Measurements from ENCODE around the gene HOOK1. TPM values are rescaled to one million over a fixed set of nuclear protein-coding genes. Genes with fewer than 3 reads are reported as not detected.
"Not testable (repeated sequence)": the region's sequence is repeated elsewhere in the genome, so short reads cannot be mapped to it uniquely, and the experiment has no call there.

The HOOK1 gene
- total RNA-seq, 2 experiments from 2014 or later = 4.0 to 6.2 TPM

DNA sequence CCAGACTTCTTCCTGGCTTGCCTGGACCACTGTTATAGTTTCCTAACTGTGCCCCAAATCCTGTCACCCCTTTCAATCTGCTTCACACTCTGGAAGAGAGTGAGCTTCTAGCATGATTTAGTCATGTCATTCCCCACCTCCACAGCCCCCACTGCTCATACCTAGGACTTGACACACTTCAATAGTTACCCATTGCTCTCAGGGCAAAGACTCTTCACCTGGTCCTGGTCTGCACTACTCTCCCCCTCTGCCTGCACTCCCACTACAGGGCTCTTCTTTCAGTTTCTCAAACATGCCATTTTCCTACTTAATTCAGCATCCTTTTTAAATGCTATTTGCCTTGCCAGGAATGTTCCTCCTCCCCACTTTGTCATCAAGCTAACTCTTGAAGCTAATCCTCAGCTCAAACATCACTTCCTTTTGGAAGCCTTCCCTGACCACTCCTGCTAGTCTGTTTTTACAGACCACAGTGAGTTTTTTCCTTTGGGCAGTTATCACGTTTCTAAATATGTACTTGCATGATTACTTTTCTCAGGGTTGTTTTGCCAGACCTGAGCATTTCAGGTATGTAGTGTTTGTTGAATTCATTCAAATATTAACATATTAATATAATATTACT, 87.1 kb downstream of the HOOK1 start:
- no peak for ATAC-seq
- no peaks in the 10 kb centered on the region for H3K4me1 Mint-ChIP-seq (ENCODE audit: low read depth)
- H3K9me3 Mint-ChIP-seq (ENCODE audit: insufficient read depth) = no peaks in the 10 kb centered on the region
- ChIA-PET POLR2A (no interaction called here), CTCF (interaction anchor here (1.1 to 4.1 kb wide), 6 partner anchors 8 to 49 kb away, joined by 3 to 51 read pairs (median 8); no protein-coding TSS in a partner anchor)
- DNase-seq = no peak
- H3K4me3 Mint-ChIP-seq = no peak overlapping the region
- H3K27me3 Mint-ChIP-seq (ENCODE audit: low read depth) = no peaks in the 10 kb centered on the region
- H3K36me3 Mint-ChIP-seq (ENCODE audit: low read depth) = no peaks in the 10 kb centered on the region
- H3K27ac Mint-ChIP-seq = no peak overlapping the region

GRCh38 chr1:59903141-59903754, 88.5 kb downstream of the HOOK1 start:
- no peaks in the 10 kb centered on the region for H3K27me3 Mint-ChIP-seq (ENCODE audit: low read depth)
- H3K4me3 Mint-ChIP-seq = no peak overlapping the region
- no peaks in the 10 kb centered on the region for H3K36me3 Mint-ChIP-seq (ENCODE audit: low read depth)
- POLR2A ChIA-PET = no interaction called here
- ATAC-seq = peak; percentile 47
- H3K4me1 Mint-ChIP-seq (ENCODE audit: low read depth) = no peaks in the 10 kb centered on the region
- no peaks in the 10 kb centered on the region for H3K9me3 Mint-ChIP-seq (ENCODE audit: insufficient read depth)
- CTCF ChIA-PET = interaction anchor here (0.7 to 4.1 kb wide), 9 partner anchors 10 to 61 kb away, joined by 3 to 51 read pairs (median 4); no protein-coding TSS in a partner anchor
- peak; percentile 45 for DNase-seq
- no peak overlapping the region for H3K27ac Mint-ChIP-seq

DNA sequence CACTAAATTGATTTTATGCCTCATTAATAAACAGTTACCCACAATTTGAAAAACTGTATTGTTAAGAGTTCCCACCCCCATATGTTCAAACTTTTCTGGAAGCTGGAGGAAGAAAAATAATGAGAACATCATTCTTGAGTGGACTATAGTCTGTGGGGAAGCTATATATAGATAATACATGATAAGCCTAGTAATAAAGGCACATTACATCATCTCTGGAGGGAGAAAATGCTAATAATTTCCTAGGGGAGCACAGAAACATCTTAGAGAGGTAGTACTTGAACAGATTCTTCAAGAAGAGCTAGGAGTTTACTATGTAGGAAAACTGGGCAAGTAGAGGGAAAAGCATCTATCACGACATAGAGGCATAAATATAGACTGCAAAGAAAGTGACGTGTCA, 92.2 kb downstream of the HOOK1 start:
- no peaks in the 10 kb centered on the region for H3K9me3 Mint-ChIP-seq (ENCODE audit: insufficient read depth)
- CTCF ChIA-PET = interaction anchor here (3.1 kb wide), 1 partner anchor 41 kb away, joined by 12 read pairs; no protein-coding TSS in a partner anchor
- ATAC-seq (no peak), DNase-seq (no peak)
- peaks cover 2% of the 10 kb centered on the region for H3K36me3 Mint-ChIP-seq (ENCODE audit: low read depth)
- POLR2A ChIA-PET = no interaction called here
- no peaks in the 10 kb centered on the region for H3K27me3 Mint-ChIP-seq (ENCODE audit: low read depth)
- no peak overlapping the region for H3K27ac Mint-ChIP-seq
- H3K4me3 Mint-ChIP-seq = no peak overlapping the region
- no peaks in the 10 kb centered on the region for H3K4me1 Mint-ChIP-seq (ENCODE audit: low read depth)

GRCh38 chr1:59908084-59908483, 93.3 kb downstream of the HOOK1 start:
- DNase-seq (no peak), ATAC-seq (no peak)
- H3K4me1 Mint-ChIP-seq (ENCODE audit: low read depth) = no peaks in the 10 kb centered on the region
- POLR2A ChIA-PET = interaction anchor here (0.6 kb wide), 1 partner anchor 748 kb away, joined by 3 read pairs; no protein-coding TSS in a partner anchor
- CTCF ChIA-PET = no interaction called here
- no peak overlapping the region for H3K4me3 Mint-ChIP-seq
- H3K27me3 Mint-ChIP-seq (ENCODE audit: low read depth) = no peaks in the 10 kb centered on the region
- no peaks in the 10 kb centered on the region for H3K9me3 Mint-ChIP-seq (ENCODE audit: insufficient read depth)
- no peak overlapping the region for H3K27ac Mint-ChIP-seq
- peaks cover 2% of the 10 kb centered on the region for H3K36me3 Mint-ChIP-seq (ENCODE audit: low read depth)

DNA sequence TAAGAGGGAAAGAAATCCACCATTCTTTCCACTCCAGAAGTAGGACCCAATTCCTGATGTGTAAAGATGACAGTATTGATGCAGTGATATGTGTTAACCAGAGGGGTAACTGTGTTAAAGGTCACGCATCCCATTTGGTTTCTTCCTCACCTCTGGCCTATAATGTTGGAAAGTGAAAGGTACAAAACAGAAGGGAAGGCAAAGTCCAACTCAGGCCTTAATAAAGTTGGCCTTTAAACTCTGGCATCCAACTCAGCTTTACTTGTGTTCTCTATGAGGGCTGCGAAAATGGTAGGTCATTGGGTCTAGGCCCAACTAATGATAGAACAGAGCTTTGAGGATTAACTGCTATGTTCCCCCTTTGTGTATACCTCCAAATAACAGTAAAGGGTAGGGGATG, 93.9 kb downstream of the HOOK1 start:
- Mint-ChIP-seq H3K4me1 (ENCODE audit: low read depth) (no peaks in the 10 kb centered on the region), H3K27ac (no peak overlapping the region), H3K9me3 (ENCODE audit: insufficient read depth) (no peaks in the 10 kb centered on the region), H3K4me3 (no peak overlapping the region), H3K27me3 (ENCODE audit: low read depth) (no peaks in the 10 kb centered on the region), H3K36me3 (ENCODE audit: low read depth) (peaks cover 2% of the 10 kb centered on the region)
- no peak for DNase-seq
- CTCF ChIA-PET = no interaction called here
- POLR2A ChIA-PET = interaction anchor here (0.6 kb wide), 1 partner anchor 749 kb away, joined by 3 read pairs; no protein-coding TSS in a partner anchor
- no peak for ATAC-seq

DNA sequence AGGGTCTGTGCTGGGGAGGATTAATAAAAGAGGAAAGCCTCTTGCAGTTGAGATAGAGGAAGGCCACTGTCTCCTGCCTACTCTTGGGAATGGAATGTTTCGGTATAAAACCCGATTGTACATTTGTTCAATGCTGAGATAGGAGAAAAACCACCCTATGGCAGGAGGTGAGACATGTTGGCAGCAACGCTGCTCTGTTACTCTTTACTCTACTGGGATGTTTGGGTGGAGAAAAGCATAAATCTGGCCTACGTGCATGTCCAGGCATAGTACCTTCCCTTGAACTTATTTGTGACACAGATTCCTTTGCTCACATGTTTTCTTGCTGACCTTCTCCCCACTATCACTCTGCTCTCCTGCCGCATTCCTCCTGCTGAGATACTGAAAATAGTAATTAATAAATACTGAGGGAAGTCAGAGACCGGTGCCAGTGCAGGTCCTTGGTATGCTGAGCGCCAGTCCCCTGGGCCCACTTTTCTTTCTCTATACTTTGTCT, 100.1 kb downstream of the HOOK1 start:
- H3K27me3 Mint-ChIP-seq (ENCODE audit: low read depth); H3K4me1 Mint-ChIP-seq (ENCODE audit: low read depth); CTCF ChIA-PET; H3K9me3 Mint-ChIP-seq (ENCODE audit: insufficient read depth); H3K36me3 Mint-ChIP-seq (ENCODE audit: low read depth); POLR2A ChIA-PET; H3K4me3 Mint-ChIP-seq; H3K27ac Mint-ChIP-seq; ATAC-seq; DNase-seq: not testable (repeated sequence)

GRCh38 chr1:59915516-59915915, 100.8 kb downstream of the HOOK1 start:
- Mint-ChIP-seq H3K27ac (no peak overlapping the region), H3K36me3 (ENCODE audit: low read depth) (peaks cover 2% of the 10 kb centered on the region), H3K4me1 (ENCODE audit: low read depth) (peaks cover 6% of the 10 kb centered on the region), H3K4me3 (no peak overlapping the region), H3K27me3 (ENCODE audit: low read depth) (no peaks in the 10 kb centered on the region), H3K9me3 (ENCODE audit: insufficient read depth) (no peaks in the 10 kb centered on the region)
- ChIA-PET CTCF (no interaction called here), POLR2A (no interaction called here)
- no peak for ATAC-seq
- DNase-seq = no peak

DNA sequence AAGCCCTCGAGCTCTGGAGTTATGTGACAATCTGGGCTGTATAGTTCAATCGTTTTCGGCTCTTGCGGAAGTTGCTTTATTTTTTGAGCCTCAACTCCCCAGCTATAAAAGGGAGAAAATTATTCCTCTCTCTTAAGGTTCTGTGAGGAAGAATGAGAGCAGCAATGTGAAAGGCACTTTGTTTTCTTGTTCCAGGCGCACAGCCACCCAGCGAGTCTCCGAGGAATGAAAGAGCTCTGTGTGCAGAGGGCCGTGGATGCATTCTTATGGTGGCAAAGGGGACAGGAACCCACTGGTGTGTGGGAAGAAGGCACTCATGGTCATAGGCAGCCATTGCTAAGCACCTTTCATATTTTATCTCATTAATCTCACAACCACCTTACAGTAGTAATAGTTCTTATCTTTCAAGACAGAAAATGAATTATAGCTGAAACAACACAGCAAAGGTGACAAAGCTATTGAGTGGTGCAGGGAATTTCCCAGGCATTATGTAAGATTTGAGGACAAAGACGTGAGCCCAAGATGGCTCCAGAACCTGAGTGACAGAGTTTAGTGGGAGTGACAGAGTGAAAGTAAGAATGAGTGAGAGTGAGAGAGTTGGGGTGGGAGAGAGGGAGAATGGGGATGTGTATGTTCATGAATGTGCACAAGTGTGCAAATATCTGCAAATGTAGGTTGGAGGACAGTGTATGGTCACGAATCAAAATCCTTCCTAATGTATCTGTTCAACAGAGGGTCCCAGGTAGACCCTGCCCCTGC, 102.5 kb downstream of the HOOK1 start:
- Mint-ChIP-seq H3K4me3 (no peak overlapping the region), H3K27ac (no peak overlapping the region), H3K27me3 (ENCODE audit: low read depth) (no peaks in the 10 kb centered on the region), H3K9me3 (ENCODE audit: insufficient read depth) (no peaks in the 10 kb centered on the region), H3K4me1 (ENCODE audit: low read depth) (peaks cover 6% of the 10 kb centered on the region), H3K36me3 (ENCODE audit: low read depth) (no peaks in the 10 kb centered on the region)
- ChIA-PET POLR2A (no interaction called here), CTCF (no interaction called here)
- no peak for ATAC-seq
- DNase-seq = no peak

DNA sequence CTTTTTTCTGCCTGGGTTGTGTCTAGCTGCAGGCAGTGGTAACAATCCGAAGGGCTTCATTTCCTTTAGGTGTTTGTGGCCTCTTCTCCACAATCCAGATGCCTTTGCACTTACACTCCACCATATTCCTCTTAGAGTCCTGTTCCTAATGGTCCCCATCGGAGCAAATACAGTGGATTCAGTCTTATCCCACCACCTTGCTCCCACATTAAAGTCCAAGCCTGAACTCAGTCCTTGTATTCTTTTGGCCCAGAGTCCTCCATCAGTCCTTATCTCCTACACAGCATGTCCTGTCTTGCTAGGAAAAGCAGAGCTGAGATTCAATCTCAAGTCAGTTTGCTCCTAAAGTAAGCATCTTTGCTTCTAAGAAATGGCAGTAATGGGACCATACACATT, 103.0 kb downstream of the HOOK1 start:
- ATAC-seq (no peak), DNase-seq (no peak)
- Mint-ChIP-seq H3K36me3 (ENCODE audit: low read depth) (no peaks in the 10 kb centered on the region), H3K4me3 (no peak overlapping the region), H3K27ac (no peak overlapping the region), H3K9me3 (ENCODE audit: insufficient read depth) (no peaks in the 10 kb centered on the region), H3K4me1 (ENCODE audit: low read depth) (peaks cover 6% of the 10 kb centered on the region), H3K27me3 (ENCODE audit: low read depth) (no peaks in the 10 kb centered on the region)
- CTCF ChIA-PET = interaction anchor here (0.9 to 1.0 kb wide), 2 partner anchors 8 to 30 kb away, joined by 3 to 4 read pairs; no protein-coding TSS in a partner anchor
- POLR2A ChIA-PET = no interaction called here

DNA sequence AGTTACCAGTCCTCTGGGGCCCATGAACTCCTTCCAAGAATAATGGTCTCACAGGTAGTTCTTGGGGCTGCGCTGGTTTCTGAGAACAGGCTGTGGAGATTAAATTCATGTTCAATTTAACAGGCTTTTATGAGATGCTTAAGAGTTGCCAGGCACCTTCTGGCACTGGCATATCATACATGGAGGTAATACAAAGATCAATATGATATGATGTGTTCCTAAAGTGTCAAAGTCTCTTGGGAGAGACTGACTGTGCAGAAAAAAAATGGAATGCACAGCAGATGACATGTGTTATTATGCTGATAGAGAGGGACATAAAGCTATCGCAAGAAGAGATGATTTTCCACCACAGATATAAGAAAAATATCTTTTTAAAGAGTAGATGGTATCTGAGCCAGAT, 105.0 kb downstream of the HOOK1 start:
- peaks cover 6% of the 10 kb centered on the region for H3K4me1 Mint-ChIP-seq (ENCODE audit: low read depth)
- no peak overlapping the region for H3K4me3 Mint-ChIP-seq
- no peaks in the 10 kb centered on the region for H3K36me3 Mint-ChIP-seq (ENCODE audit: low read depth)
- H3K27ac Mint-ChIP-seq = no peak overlapping the region
- H3K9me3 Mint-ChIP-seq (ENCODE audit: insufficient read depth) = peaks cover 10% of the 10 kb centered on the region
- no peak for ATAC-seq
- ChIA-PET CTCF (interaction anchor here (1.2 to 1.5 kb wide), 2 partner anchors 17 to 28 kb away, joined by 4 read pairs; no protein-coding TSS in a partner anchor), POLR2A (no interaction called here)
- no peaks in the 10 kb centered on the region for H3K27me3 Mint-ChIP-seq (ENCODE audit: low read depth)
- no peak for DNase-seq

DNA sequence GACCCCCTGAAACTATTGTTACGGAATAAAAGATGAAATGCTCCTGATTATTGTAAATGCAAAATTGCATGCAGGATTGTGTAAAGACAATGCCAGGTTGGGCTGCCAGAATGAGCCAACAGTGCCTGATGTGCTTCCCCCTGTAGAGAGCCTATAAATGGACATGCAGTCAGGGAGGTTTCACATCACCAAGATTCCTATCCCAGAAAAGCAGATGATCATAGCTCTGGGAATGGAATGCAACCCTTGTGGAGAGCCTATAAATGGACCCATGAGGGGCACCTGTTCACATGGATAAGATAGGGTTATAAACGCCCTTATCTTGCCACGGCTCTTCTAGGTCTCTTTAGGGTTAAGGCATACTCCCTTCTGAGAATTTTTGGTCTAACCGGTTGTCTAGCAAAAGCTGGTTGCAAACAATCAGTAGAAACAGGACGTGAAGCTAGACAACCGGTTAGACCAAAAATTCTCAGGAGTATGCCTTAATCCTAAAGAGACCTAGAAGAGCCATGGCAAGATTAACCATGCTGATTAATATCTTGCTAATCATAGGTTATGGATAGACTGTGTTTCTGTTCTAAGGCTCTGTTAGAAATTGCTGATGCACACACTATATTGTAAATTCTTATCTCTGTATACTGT, 106.6 kb downstream of the HOOK1 start:
- ATAC-seq; POLR2A ChIA-PET; H3K4me3 Mint-ChIP-seq; DNase-seq; H3K27ac Mint-ChIP-seq; H3K27me3 Mint-ChIP-seq (ENCODE audit: low read depth); CTCF ChIA-PET; H3K36me3 Mint-ChIP-seq (ENCODE audit: low read depth): not testable (repeated sequence)
- Mint-ChIP-seq H3K9me3 (ENCODE audit: insufficient read depth) (peaks cover 15% of the 10 kb centered on the region), H3K4me1 (ENCODE audit: low read depth) (peaks cover 20% of the 10 kb centered on the region)

All from activated CD8-positive, alpha-beta T cell treated with anti-CD3 and anti-CD28 coated beads, Interleukin-2, amount 10 ng/mL, durations not matched to agents 7 days and 5 days (primary cell).